ENCODE data around the gene MROH2A.
A peak's percentile ranks its signal among the peaks of the same experiment; 100 is the strongest.

Gene MROH2A

DNA sequence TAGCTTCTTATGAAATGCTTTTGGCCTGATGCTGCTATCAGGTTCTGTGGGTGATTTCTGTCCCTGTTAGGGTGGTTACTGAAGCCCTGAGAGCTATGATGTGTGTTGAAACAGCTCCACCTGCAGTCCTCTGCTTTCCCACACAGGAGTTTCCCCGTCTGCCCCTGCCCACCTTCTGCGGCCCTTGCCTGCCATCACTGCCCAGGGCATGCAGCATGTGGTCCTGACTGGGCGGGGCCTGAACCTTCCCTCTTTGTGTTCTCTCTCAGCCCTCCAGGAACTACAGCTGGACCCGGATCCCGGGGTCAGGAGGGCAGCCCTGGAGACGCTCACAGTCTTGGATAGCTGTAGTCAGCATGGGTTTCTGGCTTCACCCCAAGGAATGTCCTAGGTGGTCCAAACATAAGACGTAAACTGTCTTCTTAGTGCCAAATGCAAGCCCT, 54.8 kb downstream of the MROH2A start:
- H3K27ac ChIP-seq (ENCODE audit: extremely low read depth, low read depth, low read length) = no peak overlapping the region
- H3K36me3 ChIP-seq (ENCODE audit: control insufficient read depth in 2 of 2, insufficient read depth in 1 of 2, low read length in 2 of 2) = peaks cover 18 to 51% of the 10 kb centered on the region in 2 experiments
- H3K4me3 ChIP-seq (ENCODE audit: low read depth, low read length) = no peak overlapping the region
- POLR2A ChIA-PET = interaction anchor here (0.9 kb wide), 1 partner anchor 13 kb away, joined by 3 read pairs; no protein-coding TSS in a partner anchor
- CTCF ChIA-PET = interaction anchor here (0.6 to 2.3 kb wide), 9 partner anchors 46 to 549 kb away, joined by 3 to 6 read pairs (median 3); no protein-coding TSS in a partner anchor
- no peaks in the 10 kb centered on the region for H3K9me3 ChIP-seq (ENCODE audit: control insufficient read depth, insufficient read depth, low read depth, low read length)
- no peaks in the 10 kb centered on the region for H3K4me1 ChIP-seq (ENCODE audit: control insufficient read depth, insufficient read depth, low read length)
- TF ChIP-seq HOXA7 (CRISPR knock-in tag; IDR thresholded peaks at IDR 0.05; ENCODE audit: borderline replicate concordance) (no peak), ZNF366 (tag by site-specific recombination; conservative IDR thresholded peaks at IDR 0.05) (no peak), ZNF654 (tag by site-specific recombination; IDR thresholded peaks at IDR 0.05; ENCODE audit: low read depth) (peak; percentile 58)
- TF ChIP-seq, protein P1, sequence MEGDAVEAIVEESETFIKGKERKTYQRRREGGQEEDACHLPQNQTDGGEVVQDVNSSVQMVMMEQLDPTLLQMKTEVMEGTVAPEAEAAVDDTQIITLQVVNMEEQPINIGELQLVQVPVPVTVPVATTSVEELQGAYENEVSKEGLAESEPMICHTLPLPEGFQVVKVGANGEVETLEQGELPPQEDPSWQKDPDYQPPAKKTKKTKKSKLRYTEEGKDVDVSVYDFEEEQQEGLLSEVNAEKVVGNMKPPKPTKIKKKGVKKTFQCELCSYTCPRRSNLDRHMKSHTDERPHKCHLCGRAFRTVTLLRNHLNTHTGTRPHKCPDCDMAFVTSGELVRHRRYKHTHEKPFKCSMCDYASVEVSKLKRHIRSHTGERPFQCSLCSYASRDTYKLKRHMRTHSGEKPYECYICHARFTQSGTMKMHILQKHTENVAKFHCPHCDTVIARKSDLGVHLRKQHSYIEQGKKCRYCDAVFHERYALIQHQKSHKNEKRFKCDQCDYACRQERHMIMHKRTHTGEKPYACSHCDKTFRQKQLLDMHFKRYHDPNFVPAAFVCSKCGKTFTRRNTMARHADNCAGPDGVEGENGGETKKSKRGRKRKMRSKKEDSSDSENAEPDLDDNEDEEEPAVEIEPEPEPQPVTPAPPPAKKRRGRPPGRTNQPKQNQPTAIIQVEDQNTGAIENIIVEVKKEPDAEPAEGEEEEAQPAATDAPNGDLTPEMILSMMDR (tag by site-specific recombination; IDR thresholded peaks at IDR 0.05) = peak; percentile 79

DNA sequence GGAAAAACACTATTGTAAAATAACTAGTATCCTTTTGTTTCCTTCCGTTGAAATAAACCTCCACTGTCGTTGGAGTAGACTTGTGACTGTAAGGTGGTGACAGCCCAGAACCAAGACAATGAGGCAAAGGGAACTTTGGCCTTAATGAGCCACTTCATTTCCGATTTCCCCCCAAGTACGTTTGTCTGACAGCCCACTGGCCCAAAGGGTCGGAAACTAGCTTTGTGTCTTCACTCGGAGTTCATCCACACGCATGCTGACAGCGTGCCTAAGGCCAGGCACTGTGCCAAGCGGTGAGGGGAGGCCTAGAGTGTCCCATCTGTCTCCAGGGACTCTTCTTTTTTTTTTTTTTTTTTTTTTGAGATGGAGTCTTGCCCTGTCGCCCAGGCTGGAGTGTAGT, 55.2 kb downstream of the MROH2A start:
- no peak overlapping the region for H3K4me3 ChIP-seq (ENCODE audit: low read depth, low read length)
- TF ChIP-seq SCRT1 (tag by site-specific recombination; IDR thresholded peaks at IDR 0.05; ENCODE audit: borderline replicate concordance) (no peak), BCL11B (tag by site-specific recombination; IDR thresholded peaks at IDR 0.05; ENCODE audit: low read depth) (no peak), PRDM1 (tag by site-specific recombination; IDR thresholded peaks at IDR 0.05) (no peak), ZNF791 (tag by site-specific recombination; IDR thresholded peaks at IDR 0.05) (no peak), ZNF621 (tag by site-specific recombination; IDR thresholded peaks at IDR 0.05) (no peak), YY2 (tag by site-specific recombination; IDR thresholded peaks at IDR 0.05) (no peak)
- TF ChIP-seq, protein P2, sequence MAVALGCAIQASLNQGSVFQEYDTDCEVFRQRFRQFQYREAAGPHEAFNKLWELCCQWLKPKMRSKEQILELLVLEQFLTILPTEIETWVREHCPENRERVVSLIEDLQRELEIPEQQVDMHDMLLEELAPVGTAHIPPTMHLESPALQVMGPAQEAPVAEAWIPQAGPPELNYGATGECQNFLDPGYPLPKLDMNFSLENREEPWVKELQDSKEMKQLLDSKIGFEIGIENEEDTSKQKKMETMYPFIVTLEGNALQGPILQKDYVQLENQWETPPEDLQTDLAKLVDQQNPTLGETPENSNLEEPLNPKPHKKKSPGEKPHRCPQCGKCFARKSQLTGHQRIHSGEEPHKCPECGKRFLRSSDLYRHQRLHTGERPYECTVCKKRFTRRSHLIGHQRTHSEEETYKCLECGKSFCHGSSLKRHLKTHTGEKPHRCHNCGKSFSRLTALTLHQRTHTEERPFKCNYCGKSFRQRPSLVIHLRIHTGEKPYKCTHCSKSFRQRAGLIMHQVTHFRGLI (tag by site-specific recombination; IDR thresholded peaks at IDR 0.05) = no peak
- TF ChIP-seq, protein P3, sequence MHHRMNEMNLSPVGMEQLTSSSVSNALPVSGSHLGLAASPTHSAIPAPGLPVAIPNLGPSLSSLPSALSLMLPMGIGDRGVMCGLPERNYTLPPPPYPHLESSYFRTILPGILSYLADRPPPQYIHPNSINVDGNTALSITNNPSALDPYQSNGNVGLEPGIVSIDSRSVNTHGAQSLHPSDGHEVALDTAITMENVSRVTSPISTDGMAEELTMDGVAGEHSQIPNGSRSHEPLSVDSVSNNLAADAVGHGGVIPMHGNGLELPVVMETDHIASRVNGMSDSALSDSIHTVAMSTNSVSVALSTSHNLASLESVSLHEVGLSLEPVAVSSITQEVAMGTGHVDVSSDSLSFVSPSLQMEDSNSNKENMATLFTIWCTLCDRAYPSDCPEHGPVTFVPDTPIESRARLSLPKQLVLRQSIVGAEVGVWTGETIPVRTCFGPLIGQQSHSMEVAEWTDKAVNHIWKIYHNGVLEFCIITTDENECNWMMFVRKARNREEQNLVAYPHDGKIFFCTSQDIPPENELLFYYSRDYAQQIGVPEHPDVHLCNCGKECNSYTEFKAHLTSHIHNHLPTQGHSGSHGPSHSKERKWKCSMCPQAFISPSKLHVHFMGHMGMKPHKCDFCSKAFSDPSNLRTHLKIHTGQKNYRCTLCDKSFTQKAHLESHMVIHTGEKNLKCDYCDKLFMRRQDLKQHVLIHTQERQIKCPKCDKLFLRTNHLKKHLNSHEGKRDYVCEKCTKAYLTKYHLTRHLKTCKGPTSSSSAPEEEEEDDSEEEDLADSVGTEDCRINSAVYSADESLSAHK (tag by site-specific recombination; IDR thresholded peaks at IDR 0.05) = no peak
- H3K36me3 ChIP-seq (ENCODE audit: control insufficient read depth in 2 of 2, insufficient read depth in 1 of 2, low read length in 2 of 2) = peaks cover 18 to 55% of the 10 kb centered on the region in 2 experiments
- no peak overlapping the region for H3K27ac ChIP-seq (ENCODE audit: extremely low read depth, low read depth, low read length)
- POLR2A ChIA-PET = interaction anchor here (0.7 kb wide), 1 partner anchor 562 kb away, joined by 3 read pairs; no protein-coding TSS in a partner anchor
- no peaks in the 10 kb centered on the region for H3K4me1 ChIP-seq (ENCODE audit: control insufficient read depth, insufficient read depth, low read length)
- CTCF ChIA-PET = interaction anchor here (1.0 to 2.3 kb wide), 5 partner anchors 107 to 550 kb away, joined by 3 to 6 read pairs (median 3); no protein-coding TSS in a partner anchor
- no peaks in the 10 kb centered on the region for H3K9me3 ChIP-seq (ENCODE audit: control insufficient read depth, insufficient read depth, low read depth, low read length)

DNA sequence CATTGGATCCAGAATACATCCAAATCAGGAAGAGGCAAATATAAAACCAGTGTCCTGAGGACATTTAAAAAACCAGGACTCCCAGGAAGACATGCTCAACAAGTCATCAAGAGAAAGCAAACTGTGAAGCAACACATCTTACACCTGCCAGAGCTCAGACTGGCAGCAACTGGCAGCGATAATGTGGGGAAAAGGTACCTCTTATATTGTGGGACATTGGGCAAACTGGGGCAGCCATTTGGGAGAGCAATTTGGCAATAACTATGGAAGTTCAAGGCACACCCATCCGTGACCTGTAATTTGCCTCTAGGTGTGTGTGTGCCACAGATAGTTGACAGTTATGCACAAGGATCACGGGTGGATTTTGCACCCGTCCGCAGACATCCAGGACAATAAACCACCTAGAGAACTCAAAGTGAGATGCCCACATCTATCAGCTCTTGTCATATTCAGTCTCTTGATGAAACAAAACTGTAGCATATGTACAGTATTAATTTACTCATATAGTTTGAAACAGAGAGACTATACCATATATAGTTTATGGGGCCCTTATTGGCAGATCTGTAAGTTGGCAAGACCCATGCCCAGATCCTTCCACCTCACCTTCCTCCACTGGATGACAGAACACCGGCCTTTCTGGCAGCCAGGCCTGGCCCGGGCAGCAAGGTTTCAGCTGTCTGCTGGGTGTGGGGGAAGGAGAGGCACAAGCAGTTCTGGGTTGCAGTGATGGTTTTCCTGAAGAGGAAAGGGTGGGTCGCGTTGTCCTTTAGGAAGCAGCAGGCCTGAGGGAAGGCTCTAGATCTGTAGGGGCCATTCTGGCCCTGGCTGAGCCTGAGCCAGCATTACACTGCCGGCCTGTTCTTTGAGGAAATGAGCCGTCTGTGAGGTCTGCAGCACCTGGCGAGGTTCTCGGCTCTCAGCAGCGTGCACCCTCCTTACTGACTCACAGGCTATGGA, 57.4 kb downstream of the MROH2A start:
- Histone ChIP-seq H3K9me3 (ENCODE audit: control insufficient read depth, insufficient read depth, low read depth, low read length) (no peaks in the 10 kb centered on the region), H3K4me1 (ENCODE audit: control insufficient read depth, insufficient read depth, low read length) (no peaks in the 10 kb centered on the region), H3K36me3 (ENCODE audit: control insufficient read depth in 2 of 2, insufficient read depth in 1 of 2, low read length in 2 of 2) (peaks cover 22 to 77% of the 10 kb centered on the region in 2 experiments), H3K27ac (ENCODE audit: extremely low read depth, low read depth, low read length) (no peak overlapping the region), H3K4me3 (ENCODE audit: low read depth, low read length) (no peak overlapping the region)
- TF ChIP-seq SETDB1 (IDR thresholded peaks at IDR 0.05; ENCODE audit: insufficient read length, low read length) = no peak
- TF ChIP-seq SCRT1 (tag by site-specific recombination; IDR thresholded peaks at IDR 0.05; ENCODE audit: borderline replicate concordance) = peak; percentile 20; the same call in 1 of the 2 replicates
- POLR2A ChIA-PET = interaction anchor here (1.3 kb wide), 1 partner anchor 10 kb away, joined by 4 read pairs; no protein-coding TSS in a partner anchor
- CTCF ChIA-PET = no interaction called here

All from HEK293 (cell line).